ENCODE measurements around the gene RBM3.

GRCh38 chrX:48569958-48570357 lies 4.3 kb upstream of the RBM3 start:
- TF ChIP-seq CTCF (conservative IDR thresholded peaks at IDR 0.05; ENCODE audit: low read depth, low read length) (no peak), ELK1 (IDR thresholded peaks at IDR 0.05; ENCODE audit: borderline replicate concordance, low read depth, low read length) (no peak), SMC3 (IDR thresholded peaks at IDR 0.05; ENCODE audit: low read depth, low read length) (no peak), POLR2A (IDR thresholded peaks at IDR 0.05; ENCODE audit: low read depth, low read length) (no peak)

Measured in IMR-90 (cell line).